ENCODE results near the gene STPG4.
A peak's percentile ranks its signal among the peaks of the same experiment; 100 is the strongest.

The STPG4 gene

DNA sequence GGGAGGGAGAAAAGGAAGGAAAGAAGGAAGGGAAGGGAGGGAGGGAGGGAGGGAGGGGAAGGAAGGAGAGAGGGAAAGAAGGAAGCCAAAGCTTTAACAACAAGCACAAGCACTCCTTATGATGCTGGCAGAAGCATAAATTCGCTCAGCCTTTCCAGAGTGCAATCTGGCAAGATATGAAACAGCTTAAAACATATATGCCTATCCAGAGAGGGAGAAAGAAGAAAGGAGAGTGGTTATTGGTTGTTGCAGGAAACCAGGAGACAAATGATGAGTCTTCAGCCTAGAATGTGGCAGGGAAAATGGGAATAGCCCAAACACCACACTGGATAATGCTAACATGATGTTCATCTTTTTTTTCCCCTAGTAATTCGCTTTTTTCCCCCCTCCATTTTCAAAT lies 64.0 kb downstream of the STPG4 start:
- DNase-seq: peak in 2 of 58 donors; percentile 19 to 50

DNA sequence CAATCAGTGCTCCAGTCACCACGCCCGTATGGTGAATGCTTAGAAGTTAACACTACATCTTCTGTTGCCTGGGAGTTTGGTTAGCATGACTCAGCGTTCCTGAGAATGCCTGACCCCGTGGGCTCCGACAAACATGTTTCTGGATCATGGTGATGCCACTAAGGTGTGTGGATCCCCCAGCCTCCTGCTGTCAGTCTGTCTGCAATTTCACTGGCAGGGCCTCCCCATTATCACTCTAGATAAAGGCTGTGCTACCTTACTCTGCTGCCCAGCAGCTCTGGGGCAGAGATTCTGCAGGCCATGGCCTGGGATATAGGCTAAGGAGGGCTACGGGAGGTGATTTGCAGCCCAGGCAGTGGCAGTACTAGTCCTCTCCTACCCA lies 66.0 kb downstream of the STPG4 start:
- no peak for DNase-seq

DNA sequence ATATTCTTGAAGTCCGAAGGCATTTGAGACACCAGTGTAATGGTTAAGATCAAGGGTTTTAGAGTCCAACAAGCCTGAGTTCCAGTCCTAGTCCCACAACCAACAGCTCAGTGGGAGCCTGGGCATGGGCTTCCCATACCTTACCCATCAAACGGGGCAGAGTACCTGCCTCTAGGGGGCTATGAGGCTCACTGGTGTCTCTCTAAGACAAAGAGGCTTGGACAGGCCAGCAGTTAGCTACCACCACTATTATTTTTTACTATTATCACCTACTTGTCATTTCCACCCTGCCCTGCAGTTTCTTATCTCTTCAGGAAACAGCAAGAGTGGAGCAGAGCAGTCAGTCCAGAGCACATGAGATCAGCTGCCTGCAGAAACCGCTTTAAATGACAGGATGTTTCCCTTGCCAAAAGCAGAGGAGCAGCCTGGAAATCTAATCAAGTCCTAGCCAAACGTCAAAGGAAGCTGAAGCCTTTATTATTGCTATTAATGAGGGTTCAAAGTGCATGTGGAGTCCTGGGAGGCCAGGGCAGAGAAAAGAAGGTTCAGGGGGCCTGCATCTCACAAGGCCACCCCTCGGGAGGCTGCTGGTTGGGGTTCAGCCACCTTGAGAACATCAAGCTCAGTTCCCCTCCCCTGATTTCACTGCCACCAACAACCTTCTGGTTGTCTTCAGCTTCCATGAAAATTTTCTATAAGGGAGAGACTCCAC lies 66.6 kb downstream of the STPG4 start:
- no peak for DNase-seq

DNA sequence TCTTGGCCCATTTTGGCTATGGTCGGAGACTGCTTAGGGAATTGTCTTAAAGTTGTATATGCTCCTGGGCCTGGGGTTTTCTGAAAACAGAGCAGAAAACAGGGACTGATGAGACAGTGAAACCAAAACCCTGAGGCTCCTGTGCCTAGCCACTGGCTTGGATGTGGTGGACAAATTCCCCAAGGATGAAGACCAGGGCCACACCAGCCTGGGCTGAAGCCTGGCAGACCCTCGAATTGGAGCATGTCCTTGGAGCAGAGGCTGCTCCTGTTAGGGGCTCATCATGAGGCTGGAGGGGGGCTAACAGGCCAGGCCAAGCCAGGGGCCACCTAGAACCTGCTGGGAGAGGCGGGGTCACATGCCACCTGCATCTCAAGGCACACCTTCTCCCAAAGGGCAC lies 68.1 kb downstream of the STPG4 start:
- no peak for DNase-seq

DNA sequence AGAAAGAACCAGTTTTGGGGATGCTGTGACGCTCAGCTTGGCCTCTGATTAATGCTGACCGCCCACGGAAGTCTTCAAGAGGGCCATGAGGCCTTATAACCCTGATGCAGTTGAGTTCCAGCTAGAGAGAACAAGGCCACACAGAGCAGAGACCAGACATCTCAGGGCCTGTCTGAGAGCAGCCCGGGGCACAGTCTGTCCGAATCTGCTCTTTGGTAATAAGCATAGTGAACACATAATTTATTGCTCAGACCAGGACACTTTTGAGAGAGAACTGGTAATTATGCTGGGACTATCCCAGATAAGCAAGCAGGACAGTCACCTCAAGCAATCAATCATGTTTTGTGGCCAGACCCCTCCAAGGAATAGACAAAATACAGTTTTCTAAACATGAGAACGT lies 68.5 kb downstream of the STPG4 start:
- no peak for DNase-seq

DNA sequence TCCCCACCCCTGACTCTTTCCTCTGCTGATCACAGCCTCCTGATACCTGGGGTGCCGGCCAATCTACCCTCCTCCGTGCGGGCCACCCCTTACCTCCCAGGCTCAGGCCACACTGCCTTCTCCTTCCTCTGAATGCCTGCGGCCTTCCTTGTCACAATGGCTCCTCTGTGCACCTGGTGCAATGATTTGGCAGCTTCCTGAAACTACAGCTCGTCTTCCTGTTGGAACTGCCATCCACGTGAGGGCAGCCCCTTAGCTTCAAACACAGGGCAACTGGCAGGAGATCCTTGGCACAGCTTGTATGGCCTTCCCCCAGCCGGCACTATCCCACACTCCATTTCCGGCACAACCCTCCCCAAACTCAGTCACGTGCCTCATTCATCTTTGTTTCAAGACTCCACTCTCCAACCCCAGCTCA lies 69.0 kb downstream of the STPG4 start:
- peak in 4 of 58 donors; percentile 9 to 49 (median 30) for DNase-seq

DNA sequence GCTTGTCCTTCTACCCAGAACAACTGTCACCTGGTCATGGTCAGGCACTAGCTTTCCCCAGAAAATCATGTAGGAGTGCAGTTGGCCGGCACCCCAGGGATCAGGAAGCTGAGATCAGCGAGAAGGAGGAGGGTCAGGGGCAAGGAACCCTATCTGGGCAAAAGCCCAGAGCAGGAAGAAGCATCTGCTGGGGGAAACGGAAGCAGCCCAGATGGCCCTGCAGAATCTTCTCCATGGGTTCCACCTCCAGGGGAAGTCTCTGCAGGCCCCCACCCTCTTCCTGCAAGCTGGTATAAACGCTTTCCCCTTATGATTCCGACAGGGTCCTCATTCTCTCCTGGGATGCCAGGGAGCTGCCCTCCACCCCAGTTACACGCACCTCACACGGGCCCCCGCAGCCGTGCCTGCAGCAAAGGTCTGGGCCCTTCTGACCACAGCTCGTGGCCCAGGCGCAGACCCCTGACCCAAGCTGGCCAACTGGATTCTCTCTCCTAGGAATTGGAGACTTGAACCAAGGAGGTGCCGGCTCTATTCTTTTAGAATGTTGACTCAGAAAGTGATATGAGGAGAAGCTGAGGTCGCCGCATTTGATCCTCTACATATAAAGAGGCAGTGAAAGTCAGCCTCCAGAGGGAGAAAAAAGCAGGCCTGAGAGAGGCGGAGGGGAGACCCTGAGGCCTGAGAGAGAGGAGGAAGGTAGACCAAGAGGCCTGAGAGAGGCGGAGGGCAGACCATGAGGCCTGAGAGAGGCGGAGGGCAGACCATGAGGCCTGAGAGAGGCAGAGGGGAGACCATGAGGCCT lies 71.0 kb downstream of the STPG4 start:
- DNase-seq: peak in 8 of 58 donors; percentile 14 to 42 (median 24)

DNA sequence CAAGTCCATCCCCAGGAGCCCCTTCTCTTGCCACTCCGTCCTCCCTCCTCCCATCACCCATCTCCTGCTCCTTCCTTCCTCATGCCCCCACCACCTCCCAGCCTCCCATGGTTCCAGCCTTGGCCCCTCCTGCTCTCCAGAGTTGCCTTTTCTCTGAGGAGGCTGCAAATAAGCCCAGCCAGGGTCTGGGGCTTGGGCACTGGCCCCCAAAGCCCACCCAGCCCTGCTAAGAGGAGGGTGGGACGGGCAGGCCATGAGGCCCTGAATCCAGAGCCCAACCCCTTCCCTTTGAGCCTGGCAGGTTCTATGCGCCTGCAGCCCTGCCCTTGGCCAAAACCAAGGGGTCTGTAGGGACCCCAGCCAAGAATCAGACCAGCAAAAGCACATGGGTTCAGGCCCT lies 71.6 kb downstream of the STPG4 start:
- no peak for DNase-seq

DNA sequence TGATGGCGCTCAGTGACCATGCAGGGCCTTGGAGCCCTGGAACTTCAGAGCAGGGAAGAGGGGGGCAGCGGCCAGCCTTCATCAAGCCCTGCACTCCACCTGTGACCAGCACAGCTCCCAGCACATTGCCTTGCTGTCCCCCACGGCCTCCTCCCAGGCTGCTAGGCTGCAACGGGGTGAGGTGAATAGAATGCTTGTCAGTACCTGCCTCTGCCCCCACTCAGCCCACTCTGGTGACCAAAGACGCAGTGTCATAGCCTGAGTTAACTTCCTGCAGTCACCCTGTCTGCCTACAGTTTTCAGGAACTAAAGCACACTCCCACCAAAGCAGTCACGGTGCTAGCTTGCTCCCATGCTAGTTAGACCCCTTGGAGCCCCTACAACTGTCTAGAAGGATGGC lies 72.1 kb downstream of the STPG4 start:
- DNase-seq: no peak

DNA sequence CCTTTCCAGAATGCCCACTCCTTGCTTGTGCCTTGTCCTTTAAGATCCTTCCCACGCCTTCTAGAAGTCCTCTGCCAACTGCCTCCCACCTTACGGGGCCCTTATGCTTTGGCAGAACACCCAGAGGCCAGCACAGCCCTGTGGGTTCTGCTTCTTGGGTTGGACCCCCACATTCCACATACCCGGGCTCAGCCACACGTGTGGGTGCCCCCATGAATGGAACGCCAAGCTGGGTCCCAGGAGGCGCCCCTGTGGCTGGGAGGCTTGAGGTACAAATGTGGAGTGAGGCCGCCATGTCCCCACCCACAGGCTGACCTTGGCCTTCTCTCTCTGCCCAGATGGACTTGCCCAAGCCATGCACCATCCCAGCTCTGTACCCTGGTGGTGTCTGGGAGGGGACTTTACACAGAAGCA lies 74.2 kb downstream of the STPG4 start:
- DNase-seq: no peak

DNA sequence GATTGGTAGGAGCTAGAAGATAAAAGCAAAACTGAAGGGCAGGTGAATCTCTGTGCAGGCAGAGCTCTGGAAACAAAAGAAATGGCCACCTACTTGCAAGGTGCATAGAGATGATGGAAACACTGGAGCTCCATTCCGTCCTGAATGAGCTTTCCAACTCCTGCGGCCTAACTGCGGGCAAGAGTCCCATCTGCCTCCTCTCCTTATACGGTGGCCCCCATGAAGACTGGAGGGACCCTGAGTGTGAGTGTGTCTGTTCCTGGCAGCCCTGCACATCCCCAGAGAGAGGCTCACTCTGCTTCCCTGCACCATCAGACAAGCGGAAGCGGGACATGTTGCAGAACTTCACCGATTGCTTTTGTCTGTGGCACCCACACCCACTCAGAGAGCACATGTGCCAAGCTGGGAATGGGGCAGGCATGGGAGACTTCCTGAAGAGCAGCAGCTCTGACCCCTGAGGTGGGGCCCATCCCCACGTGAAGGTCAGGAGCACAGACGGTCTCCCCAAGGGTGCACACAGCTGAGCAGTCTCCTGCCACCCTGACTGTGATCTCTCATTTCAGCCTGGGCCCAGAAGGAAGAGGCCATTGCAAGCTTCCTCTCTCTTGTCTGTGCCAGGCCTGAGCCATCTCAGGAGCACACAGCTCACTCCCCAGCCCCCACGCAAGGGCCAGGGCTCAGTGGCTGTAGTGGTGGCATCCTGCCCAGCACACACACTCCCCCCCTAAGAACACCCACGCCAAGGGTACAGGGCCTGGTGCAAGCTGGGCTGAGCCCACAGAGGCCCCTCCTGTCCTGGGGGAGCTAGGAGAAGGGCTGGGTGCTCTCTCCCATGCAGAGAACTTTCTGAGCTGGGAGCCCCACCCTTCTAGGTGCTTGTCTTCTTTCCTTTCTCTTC lies 75.3 kb downstream of the STPG4 start:
- peak in 23 of 58 donors; percentile 17 to 95 (median 38) for DNase-seq

DNA sequence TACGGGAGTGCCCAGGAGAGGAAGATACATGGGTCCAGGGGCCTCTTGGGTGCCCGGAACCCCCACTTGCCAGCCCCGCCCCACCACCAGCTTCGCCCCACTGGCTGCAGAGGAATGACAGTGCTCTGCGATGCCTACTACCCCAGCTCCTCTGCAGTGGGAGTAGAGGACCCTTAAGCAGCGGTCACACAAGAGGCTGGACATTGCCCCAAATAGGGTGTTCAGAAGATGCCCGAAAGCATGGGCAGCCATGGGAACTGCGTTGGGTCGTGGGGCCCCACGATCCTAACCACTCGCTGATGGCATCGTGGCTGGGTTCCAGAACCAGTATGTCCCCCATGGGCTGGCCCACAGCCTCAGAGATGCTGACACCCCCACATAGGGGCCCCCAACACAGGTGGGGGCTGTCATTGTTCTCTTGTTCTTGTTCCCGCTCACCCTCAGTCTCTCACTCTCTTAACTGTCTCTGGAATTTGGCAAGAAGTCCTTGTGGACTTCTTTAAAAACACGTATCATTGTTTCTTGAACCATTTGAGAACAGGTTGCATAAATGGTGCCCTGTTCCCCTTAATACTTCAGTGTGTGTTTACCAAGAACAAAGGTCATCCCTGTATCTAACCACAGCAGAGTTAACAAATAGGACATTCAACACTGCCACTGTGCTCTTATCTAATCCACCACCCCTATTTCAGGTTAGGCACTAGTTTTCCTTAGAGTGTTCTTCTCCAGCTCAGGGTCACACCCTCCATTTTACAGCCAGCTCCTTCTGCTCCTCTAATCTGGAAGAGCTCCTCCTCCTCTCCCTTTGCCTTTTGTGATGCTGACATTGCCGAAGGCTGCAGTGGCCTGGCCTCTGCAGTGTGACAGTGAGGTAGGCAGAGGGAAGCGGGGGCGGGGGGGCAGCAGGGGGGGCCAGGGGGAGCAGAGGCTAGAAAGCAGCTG lies 76.3 kb downstream of the STPG4 start:
- DNase-seq: no peak

DNA sequence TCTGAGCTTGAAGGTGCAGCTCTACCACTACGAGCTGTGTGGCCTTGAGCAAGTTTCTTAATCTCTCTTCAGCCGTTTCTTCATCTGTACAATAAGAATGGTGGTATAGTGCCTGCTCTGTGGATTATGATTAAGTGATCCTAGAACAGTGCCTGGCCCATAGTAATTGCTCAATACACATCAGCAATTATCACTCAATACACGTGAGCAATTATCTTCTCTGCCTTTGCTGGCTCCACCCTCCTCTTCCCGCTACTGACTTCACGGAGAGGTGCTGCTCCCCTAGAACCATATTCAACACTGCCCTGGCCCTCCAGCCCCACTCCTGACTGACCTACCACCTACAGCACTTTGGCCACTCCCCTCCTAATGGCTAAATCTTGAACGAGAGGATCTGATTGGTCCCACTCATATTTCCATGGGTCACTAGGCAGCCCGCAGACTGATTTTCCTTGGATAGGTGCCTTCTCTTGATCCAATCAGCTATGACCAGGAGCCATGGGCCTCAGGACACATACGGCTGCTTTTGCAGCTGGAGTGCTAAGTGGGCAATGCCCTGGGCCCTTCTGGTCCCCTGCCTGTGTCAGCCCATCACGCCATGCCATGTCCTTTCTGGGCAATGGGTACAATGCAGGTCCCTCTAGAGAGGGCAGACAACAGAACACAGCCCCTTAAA lies 77.5 kb downstream of the STPG4 start:
- no peak for DNase-seq

DNA sequence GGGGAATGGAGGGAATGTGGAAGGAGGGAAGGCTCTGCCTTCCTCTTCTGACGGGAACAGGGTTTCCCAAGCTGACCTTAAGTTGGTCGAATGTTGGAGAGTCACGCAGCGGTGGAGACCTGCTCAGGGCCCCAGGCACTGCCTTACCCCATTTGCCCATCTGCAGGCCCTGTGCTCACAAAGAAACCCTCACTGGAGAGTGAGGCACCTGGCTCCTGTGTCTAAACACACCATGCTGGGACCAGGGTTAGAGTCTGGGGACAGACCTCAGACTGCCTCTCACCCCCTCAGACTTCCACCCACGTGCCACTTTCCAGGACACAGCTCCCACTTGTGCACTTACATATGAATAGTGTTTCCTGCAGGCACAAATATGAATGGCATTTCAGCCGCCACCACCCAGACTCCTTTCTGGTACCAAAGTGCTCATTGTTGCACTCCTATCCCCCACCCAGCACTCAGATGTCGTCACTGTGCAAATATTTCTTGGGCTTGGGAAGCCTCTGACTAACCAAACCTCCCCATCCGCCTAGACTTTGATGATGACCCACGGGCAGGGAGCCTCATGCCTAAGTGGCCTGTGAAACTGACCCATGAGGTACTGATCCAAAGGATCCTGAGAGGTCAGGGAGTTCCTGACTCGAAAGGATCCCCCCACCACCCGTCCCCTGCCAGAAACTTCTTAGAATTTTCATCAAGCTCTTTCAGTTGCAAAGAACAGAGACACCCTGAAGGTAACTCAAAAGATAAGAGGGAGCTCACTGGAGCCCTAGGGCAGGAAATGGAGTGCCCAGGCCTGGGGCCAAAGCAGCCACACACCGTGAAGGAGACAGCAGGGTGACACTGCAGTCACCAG lies 78.3 kb downstream of the STPG4 start:
- no peak for DNase-seq

DNA sequence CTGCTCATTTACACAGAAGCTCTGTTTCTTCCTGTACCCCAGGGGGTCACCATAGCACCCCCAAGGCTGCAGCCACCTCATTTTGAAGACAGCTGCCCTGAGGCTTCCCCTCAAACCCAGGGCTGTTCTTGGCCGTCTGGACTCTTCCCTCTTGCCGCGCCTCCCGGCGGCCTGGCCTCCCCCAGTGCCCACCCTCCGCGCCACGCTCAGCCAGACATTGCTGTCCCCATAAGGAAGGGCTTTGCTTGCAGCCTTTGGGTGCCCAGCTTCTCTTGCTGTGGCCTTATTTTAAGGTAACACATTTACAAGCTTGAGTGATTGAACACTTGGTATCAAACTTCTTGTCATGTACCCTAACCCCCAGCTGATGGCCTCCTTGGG lies 79.0 kb downstream of the STPG4 start:
- no peak for DNase-seq

DNA sequence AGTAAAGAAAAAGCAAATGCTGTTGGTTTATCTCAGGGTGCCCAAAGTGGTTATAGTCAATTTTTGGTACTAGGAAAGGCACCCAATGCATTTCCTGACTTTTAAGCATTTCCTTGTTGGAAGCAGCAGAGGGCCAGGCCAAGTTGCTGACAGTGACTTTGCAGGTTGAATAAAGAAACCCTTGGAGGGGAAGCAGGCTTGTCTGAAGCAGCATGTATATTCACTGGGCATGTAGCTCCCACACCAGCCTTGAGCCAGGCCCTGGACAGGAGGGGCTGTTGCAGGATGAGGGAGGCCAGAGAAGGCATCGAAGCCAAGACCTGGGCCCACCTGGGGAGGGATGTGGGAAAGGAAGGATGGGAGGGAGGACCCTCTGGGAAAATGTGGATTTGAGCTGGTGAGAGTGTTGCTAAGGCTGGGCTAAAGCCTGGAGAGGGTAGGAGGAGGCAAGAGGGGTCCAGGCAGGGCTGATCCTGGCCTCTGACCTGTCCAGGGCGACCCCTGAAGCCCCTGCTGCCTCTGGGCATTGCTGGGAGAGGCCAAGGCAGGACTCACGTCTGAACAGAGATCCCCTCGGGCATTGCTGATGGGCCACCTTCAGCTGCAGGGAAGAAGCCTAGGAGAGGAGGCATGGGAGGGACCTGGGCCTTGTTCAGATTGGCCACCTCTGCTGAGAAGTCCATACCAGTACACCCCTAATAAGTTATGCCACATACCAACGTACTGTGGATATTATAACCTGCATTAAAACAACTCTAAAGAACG lies 79.6 kb downstream of the STPG4 start:
- DNase-seq: no peak

DNA sequence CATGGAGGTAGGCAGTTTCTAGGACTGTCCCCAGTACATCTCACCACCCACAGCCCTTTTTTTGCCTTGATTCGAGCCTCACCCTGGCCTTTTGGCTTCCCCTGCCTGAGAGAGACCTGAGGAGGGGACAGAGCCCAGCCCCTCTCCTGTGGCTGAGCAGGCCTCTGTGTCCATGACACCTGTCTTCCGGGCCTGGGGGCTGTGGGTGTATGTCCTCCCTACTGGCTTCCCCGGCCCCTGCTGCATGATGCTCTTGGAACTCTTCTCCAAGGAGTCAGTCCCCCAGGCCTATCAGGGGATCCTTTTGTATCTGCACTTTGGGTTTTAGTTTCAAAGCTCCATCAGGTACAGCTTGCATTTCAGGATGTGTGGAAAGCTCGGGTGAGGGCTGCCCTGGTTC lies 80.4 kb downstream of the STPG4 start:
- DNase-seq: no peak

DNA sequence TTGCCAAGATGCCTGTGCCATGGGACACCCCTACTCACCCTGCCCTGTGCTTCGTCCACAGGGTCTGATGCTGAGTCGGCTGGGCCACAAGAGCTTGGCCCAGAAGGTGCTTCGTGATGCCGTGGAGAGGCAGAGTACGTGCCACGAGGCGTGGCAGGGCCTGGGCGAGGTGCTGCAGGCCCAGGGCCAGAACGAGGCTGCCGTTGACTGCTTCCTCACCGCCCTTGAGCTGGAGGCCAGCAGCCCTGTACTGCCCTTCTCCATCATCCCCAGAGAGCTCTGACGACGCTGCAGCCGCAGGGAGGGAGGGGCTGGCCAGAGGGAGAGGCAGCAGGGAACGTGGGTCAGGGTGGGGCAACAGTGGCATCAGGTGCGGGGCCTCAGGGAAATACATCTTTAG lies 81.5 kb downstream of the STPG4 start:
- no peak for DNase-seq

Measured in anterior cingulate cortex (tissue), 58 donors.